HT1080 (cell line): ENCODE data around the gene FMNL1. TPM values are rescaled to one million over a fixed set of nuclear protein-coding genes. Genes with fewer than 3 reads are reported as not detected.

ENCODE experiments used
- total RNA-seq: library from RNA; depleted of rRNA; stranded (reverse); fragments of >200 nt; shearing (Covaris generic); gene quantifications from 2 replicates; pipeline ENCODE4 v1.2.3, GENCODE V29; 2014; rRNA removed

Gene FMNL1
- total RNA-seq, 1 experiment from 2014 or later, result 64.3 TPM

Other genes with a start within 250 kb of the FMNL1 start
- 20.8 and 23.1 TPM in 2 replicates for gene DCAKD, start 170.3 kb upstream of the FMNL1 start, total RNA-seq
- gene NMT1, start 160.6 kb upstream of the FMNL1 start, total RNA-seq, result 85.7 and 113 TPM in 2 replicates
- gene PLCD3, start 89.4 kb upstream of the FMNL1 start, total RNA-seq, result 56.2 and 63.9 TPM in 2 replicates
- gene ACBD4, start 86.2 kb upstream of the FMNL1 start, total RNA-seq, result 3.4 and 3.5 TPM in 2 replicates
- gene HEXIM1, start 73.4 kb upstream of the FMNL1 start, total RNA-seq, result 17.9 and 45.7 TPM in 2 replicates
- 7.6 and 11.2 TPM in 2 replicates for gene HEXIM2, start 60.0 kb upstream of the FMNL1 start, total RNA-seq
- not detected in 2 replicates for gene SPATA32, start 40.2 kb downstream of the FMNL1 start, total RNA-seq
- 13.0 and 13.2 TPM in 2 replicates for gene MAP3K14, start 95.1 kb downstream of the FMNL1 start, total RNA-seq
- gene ARHGAP27, start 211.0 kb downstream of the FMNL1 start, total RNA-seq, result 10.2 and 11.4 TPM in 2 replicates